ENCODE results near the gene RELB. TPM values are rescaled to one million over a fixed set of nuclear protein-coding genes. Genes with fewer than 3 reads are reported as not detected.

The RELB gene
- total RNA-seq, 1 experiment from 2014 or later: 11.9 TPM

- CTCF ChIA-PET: no interaction called here
- no peaks in the 10 kb centered on the region for H3K4me1 ChIP-seq (ENCODE audit: insufficient read depth, low read length, poor library complexity, severe bottlenecking)
- H3K4me3 ChIP-seq (ENCODE audit: low read depth, low read length, poor library complexity, severe bottlenecking): no peak overlapping the region
- H3K27ac ChIP-seq (ENCODE audit: low read depth, low read length, poor library complexity, severe bottlenecking): no peak overlapping the region
- no peaks in the 10 kb centered on the region for H3K27me3 ChIP-seq (replicated peaks; ENCODE audit: insufficient read depth, low read depth, low read length, poor library complexity)
- DNase-seq (ENCODE audit: low spot score): no peak
- intact Hi-C loops (cut with micrococcal nuclease; ENCODE audit: unreplicated experiment): no loop called here
- no TSS peak for BruUV-seq (replicated peaks)
- H3K36me3 ChIP-seq (ENCODE audit: insufficient read depth, low read length, poor library complexity, severe bottlenecking): no peaks in the 10 kb centered on the region
- no peak for TF ChIP-seq CTCF (conservative IDR thresholded peaks at IDR 0.05; ENCODE audit: low read depth, low read length)
- TF ChIP-seq EZH2 (IDR thresholded peaks at IDR 0.05; ENCODE audit: borderline replicate concordance, low read depth, low read length, poor library complexity, severe bottlenecking): no peak
- POLR2A ChIA-PET (ENCODE audit: low non-redundant PET): no interaction called here
- H3K9me3 ChIP-seq (ENCODE audit: low read depth, low read length, poor library complexity, severe bottlenecking): no peaks in the 10 kb centered on the region
Measured at GRCh38 chr19:45027371-45027770, 26.1 kb downstream of the RELB start.

DNA sequence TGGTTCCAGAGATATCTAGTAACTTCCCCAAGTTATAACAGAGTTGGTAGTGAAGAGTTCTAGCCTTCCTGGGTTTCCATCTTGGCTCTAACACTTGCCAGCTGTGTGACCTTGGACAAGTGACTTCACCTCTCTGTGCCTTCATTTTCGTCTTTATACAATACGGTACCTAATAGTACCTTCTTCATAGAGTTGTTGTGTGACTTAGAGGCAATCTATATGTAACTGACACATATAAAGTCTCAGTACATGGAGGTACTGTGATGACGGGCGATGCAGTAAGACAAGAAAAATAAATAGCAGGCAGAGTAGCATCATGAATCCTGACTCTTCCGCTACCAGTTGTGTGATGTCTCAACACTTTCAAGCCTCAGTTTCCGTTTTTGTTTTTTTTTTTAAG lies 29.6 kb downstream of the RELB start:
- Histone ChIP-seq H3K4me1 (ENCODE audit: insufficient read depth, low read length, poor library complexity, severe bottlenecking) (no peaks in the 10 kb centered on the region), H3K27me3 (replicated peaks; ENCODE audit: insufficient read depth, low read depth, low read length, poor library complexity) (no peaks in the 10 kb centered on the region), H3K27ac (ENCODE audit: low read depth, low read length, poor library complexity, severe bottlenecking) (no peak overlapping the region), H3K36me3 (ENCODE audit: insufficient read depth, low read length, poor library complexity, severe bottlenecking) (no peaks in the 10 kb centered on the region), H3K9me3 (ENCODE audit: low read depth, low read length, poor library complexity, severe bottlenecking) (no peaks in the 10 kb centered on the region), H3K4me3 (ENCODE audit: low read depth, low read length, poor library complexity, severe bottlenecking) (no peak overlapping the region)
- POLR2A ChIA-PET (ENCODE audit: low non-redundant PET): no interaction called here
- no peak for TF ChIP-seq EZH2 (IDR thresholded peaks at IDR 0.05; ENCODE audit: borderline replicate concordance, low read depth, low read length, poor library complexity, severe bottlenecking)
- TF ChIP-seq CTCF (conservative IDR thresholded peaks at IDR 0.05; ENCODE audit: low read depth, low read length): no peak
- intact Hi-C loops (cut with micrococcal nuclease; ENCODE audit: unreplicated experiment): no loop called here
- BruUV-seq (replicated peaks): no TSS peak
- DNase-seq (ENCODE audit: low spot score): no peak
- CTCF ChIA-PET: interaction anchor here (0.6 kb wide), 1 partner anchor 196 kb away, joined by 3 read pairs; no protein-coding TSS in a partner anchor

GRCh38 chr19:45032421-45032820 lies 31.2 kb downstream of the RELB start:
- intact Hi-C loops (cut with micrococcal nuclease; ENCODE audit: unreplicated experiment): no loop called here
- no peak for DNase-seq (ENCODE audit: low spot score)
- no peak overlapping the region for H3K4me3 ChIP-seq (ENCODE audit: low read depth, low read length, poor library complexity, severe bottlenecking)
- H3K27ac ChIP-seq (ENCODE audit: low read depth, low read length, poor library complexity, severe bottlenecking): no peak overlapping the region
- CTCF ChIA-PET: no interaction called here
- no peaks in the 10 kb centered on the region for H3K27me3 ChIP-seq (replicated peaks; ENCODE audit: insufficient read depth, low read depth, low read length, poor library complexity)
- H3K4me1 ChIP-seq (ENCODE audit: insufficient read depth, low read length, poor library complexity, severe bottlenecking): no peaks in the 10 kb centered on the region
- H3K36me3 ChIP-seq (ENCODE audit: insufficient read depth, low read length, poor library complexity, severe bottlenecking): no peaks in the 10 kb centered on the region
- BruUV-seq (replicated peaks): no TSS peak
- POLR2A ChIA-PET (ENCODE audit: low non-redundant PET): no interaction called here
- H3K9me3 ChIP-seq (ENCODE audit: low read depth, low read length, poor library complexity, severe bottlenecking): no peaks in the 10 kb centered on the region
- TF ChIP-seq EZH2 (IDR thresholded peaks at IDR 0.05; ENCODE audit: borderline replicate concordance, low read depth, low read length, poor library complexity, severe bottlenecking): no peak
- TF ChIP-seq CTCF (conservative IDR thresholded peaks at IDR 0.05; ENCODE audit: low read depth, low read length): no peak

Data from A673 (cell line).